ENCODE measurements around the gene BEST1. TPM values are rescaled to one million over a fixed set of nuclear protein-coding genes. Genes with fewer than 3 reads are reported as not detected.

Gene BEST1
- total RNA-seq, 1 donor from 2014 or later = not detected

DNA sequence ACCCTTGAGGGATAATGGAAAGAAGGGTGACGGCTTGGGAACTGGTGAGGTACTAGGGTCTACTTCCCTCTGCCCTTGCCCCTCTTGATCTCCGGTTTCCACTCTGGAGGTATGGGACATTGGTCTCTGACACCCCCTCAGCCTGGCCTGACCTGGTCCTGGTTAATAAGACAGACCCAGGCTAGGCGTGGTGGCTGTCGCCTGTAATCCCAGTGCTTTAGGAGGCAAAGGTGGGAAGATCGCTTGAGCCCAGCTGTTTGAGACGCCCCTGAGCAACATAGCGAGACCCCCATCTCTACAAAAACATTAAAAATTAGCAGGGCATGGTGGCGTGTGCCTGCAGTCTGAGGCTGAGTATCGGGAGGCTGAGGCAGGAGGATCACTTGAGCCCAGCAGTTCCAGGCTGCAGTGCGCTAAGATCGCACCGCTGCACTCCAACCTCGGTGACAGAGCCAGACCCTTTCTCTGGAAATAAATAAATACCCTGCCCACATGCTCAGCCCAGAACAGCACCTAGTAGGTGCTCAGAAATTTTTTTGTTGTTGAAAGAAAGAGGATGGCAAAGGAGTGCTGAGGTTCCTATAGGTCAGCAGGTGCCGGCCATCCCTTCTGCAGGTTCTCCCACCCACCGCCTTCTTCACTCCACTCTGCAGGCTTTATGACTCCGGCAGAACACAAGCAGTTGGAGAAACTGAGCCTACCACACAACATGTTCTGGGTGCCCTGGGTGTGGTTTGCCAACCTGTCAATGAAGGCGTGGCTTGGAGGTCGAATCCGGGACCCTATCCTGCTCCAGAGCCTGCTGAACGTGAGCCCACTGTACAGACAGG, 6.3 kb downstream of the BEST1 start:
- no peak overlapping the region for H2AFZ ChIP-seq (replicated peaks)
- H3K36me3 ChIP-seq = no peaks in the 10 kb centered on the region
- H3K36me3 Mint-ChIP-seq = no peaks in the 10 kb centered on the region
- H3K9me3 ChIP-seq (ENCODE audit: low read depth) = no peaks in the 10 kb centered on the region
- H3K4me2 ChIP-seq = peak overlapping the region; percentile 86
- H3K4me1 ChIP-seq = peaks cover 6% of the 10 kb centered on the region
- DNase-seq (ENCODE audit: low spot score) = no peak
- H3K27ac Mint-ChIP-seq = peak overlapping the region; percentile 53
- H3K27me3 Mint-ChIP-seq (ENCODE audit: insufficient read depth, low read depth) = peaks cover 11% of the 10 kb centered on the region
- no peak overlapping the region for H3K9ac ChIP-seq
- no peak overlapping the region for H3K27ac ChIP-seq
- no peaks in the 10 kb centered on the region for H3K79me2 ChIP-seq (ENCODE audit: low read depth)
- TF ChIP-seq EZH2phosphoT487 (IDR thresholded peaks at IDR 0.05) (no peak), EZH2 (IDR thresholded peaks at IDR 0.05) (no peak)
- TF ChIP-seq, protein P1, sequence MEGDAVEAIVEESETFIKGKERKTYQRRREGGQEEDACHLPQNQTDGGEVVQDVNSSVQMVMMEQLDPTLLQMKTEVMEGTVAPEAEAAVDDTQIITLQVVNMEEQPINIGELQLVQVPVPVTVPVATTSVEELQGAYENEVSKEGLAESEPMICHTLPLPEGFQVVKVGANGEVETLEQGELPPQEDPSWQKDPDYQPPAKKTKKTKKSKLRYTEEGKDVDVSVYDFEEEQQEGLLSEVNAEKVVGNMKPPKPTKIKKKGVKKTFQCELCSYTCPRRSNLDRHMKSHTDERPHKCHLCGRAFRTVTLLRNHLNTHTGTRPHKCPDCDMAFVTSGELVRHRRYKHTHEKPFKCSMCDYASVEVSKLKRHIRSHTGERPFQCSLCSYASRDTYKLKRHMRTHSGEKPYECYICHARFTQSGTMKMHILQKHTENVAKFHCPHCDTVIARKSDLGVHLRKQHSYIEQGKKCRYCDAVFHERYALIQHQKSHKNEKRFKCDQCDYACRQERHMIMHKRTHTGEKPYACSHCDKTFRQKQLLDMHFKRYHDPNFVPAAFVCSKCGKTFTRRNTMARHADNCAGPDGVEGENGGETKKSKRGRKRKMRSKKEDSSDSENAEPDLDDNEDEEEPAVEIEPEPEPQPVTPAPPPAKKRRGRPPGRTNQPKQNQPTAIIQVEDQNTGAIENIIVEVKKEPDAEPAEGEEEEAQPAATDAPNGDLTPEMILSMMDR (IDR thresholded peaks at IDR 0.05) = no peak
- no peaks in the 10 kb centered on the region for H4K20me1 ChIP-seq (ENCODE audit: low read depth)
- H3K9me3 Mint-ChIP-seq = no peaks in the 10 kb centered on the region
- peak overlapping the region; percentile 77 for H3K4me3 Mint-ChIP-seq
- no peak overlapping the region for H3K4me3 ChIP-seq
- no peaks in the 10 kb centered on the region for H3K4me1 Mint-ChIP-seq
- H3K27me3 ChIP-seq = peaks cover 34% of the 10 kb centered on the region
- H3F3A ChIP-seq (ENCODE audit: low read depth) = peaks cover 15% of the 10 kb centered on the region

DNA sequence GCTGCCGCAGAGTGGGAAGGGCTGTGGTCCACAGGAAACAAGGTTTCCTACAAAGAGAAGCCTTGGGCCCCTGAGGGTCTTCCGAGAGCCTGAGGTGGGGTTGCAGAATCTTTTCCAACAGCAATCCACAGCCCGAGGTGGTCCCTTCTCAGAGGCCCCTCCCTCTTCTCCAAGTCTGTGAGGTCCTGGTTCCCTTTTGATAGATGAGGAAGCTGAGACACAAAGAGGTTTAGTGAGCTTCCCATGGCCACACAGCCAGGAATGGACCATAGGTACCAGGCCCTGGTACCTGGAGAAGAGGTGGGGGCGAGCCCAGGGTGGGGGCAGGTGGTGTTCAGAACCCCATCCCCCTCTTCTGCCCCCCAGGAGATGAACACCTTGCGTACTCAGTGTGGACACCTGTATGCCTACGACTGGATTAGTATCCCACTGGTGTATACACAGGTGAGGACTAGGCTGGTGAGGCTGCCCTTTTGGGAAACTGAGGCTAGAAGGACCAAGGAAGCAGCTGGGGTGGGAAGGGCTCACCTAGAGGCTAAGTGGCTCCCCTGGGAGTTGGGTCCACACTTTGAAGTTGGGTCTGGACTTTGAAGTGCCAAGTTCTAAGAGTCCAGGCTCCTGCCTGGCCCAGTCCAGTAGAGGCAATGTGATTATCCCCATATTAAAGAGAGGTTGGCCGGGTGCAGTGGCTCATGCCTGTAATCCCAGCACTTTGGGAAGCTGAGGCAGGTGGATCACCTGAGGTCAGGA, 7.0 kb downstream of the BEST1 start:
- Histone ChIP-seq H2AFZ (replicated peaks) (no peak overlapping the region), H3K9ac (no peak overlapping the region), H3K9me3 (ENCODE audit: low read depth) (no peaks in the 10 kb centered on the region), H3K27ac (no peak overlapping the region), H3K79me2 (ENCODE audit: low read depth) (no peaks in the 10 kb centered on the region), H3K27me3 (peaks cover 34% of the 10 kb centered on the region), H3K4me3 (no peak overlapping the region), H3K4me2 (no peak overlapping the region), H3F3A (ENCODE audit: low read depth) (peaks cover 15% of the 10 kb centered on the region), H3K36me3 (no peaks in the 10 kb centered on the region), H4K20me1 (ENCODE audit: low read depth) (no peaks in the 10 kb centered on the region), H3K4me1 (peaks cover 6% of the 10 kb centered on the region)
- no peak overlapping the region for H3K27ac Mint-ChIP-seq
- no peaks in the 10 kb centered on the region for H3K4me1 Mint-ChIP-seq
- no peaks in the 10 kb centered on the region for H3K36me3 Mint-ChIP-seq
- peaks cover 13% of the 10 kb centered on the region for H3K27me3 Mint-ChIP-seq (ENCODE audit: insufficient read depth, low read depth)
- TF ChIP-seq, protein P1 (IDR thresholded peaks at IDR 0.05) = no peak
- TF ChIP-seq EZH2phosphoT487 (IDR thresholded peaks at IDR 0.05) (no peak), EZH2 (IDR thresholded peaks at IDR 0.05) (no peak)
- H3K4me3 Mint-ChIP-seq = no peak overlapping the region
- no peak for DNase-seq (ENCODE audit: low spot score)
- H3K9me3 Mint-ChIP-seq = no peaks in the 10 kb centered on the region

DNA sequence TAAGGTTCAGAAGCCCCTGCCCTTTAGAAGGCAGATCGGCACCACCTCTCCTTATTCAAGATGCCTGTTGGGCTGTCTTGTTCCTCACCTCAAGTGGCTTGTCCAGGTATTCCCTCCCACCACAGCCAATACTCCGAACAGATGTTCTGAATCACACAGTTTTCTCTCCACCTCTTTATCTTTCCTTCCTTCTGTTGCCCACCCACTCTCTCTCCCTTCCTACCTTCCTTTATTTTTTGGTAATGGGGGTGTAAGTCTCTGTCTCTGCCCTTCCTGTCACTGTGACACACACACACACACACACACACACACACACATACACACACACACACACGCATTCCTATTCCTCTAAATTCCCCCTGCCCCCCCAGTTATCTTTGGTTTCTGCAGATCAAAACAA, 8.4 kb downstream of the BEST1 start:
- peaks cover 6% of the 10 kb centered on the region for H3K4me1 ChIP-seq
- H3K4me1 Mint-ChIP-seq = no peaks in the 10 kb centered on the region
- peaks cover 32% of the 10 kb centered on the region for H3K27me3 ChIP-seq
- no peak overlapping the region for H3K4me2 ChIP-seq
- H3K27ac Mint-ChIP-seq = no peak overlapping the region
- no peak overlapping the region for H3K9ac ChIP-seq
- H3K79me2 ChIP-seq (ENCODE audit: low read depth) = no peaks in the 10 kb centered on the region
- peaks cover 3% of the 10 kb centered on the region for H4K20me1 ChIP-seq (ENCODE audit: low read depth)
- no peaks in the 10 kb centered on the region for H3K9me3 Mint-ChIP-seq
- no peak overlapping the region for H3K27ac ChIP-seq
- H3K4me3 Mint-ChIP-seq = no peak overlapping the region
- peaks cover 22% of the 10 kb centered on the region for H3F3A ChIP-seq (ENCODE audit: low read depth)
- DNase-seq (ENCODE audit: low spot score) = no peak
- no peak overlapping the region for H3K4me3 ChIP-seq
- peaks cover 10% of the 10 kb centered on the region for H3K36me3 Mint-ChIP-seq
- H3K9me3 ChIP-seq (ENCODE audit: low read depth) = no peaks in the 10 kb centered on the region
- TF ChIP-seq EZH2 (IDR thresholded peaks at IDR 0.05) (no peak), EZH2phosphoT487 (IDR thresholded peaks at IDR 0.05) (no peak)
- TF ChIP-seq, protein P1 (IDR thresholded peaks at IDR 0.05) = no peak
- peaks cover 17% of the 10 kb centered on the region for H3K27me3 Mint-ChIP-seq (ENCODE audit: insufficient read depth, low read depth)
- no peaks in the 10 kb centered on the region for H3K36me3 ChIP-seq
- H2AFZ ChIP-seq (replicated peaks) = no peak overlapping the region

Data from neural progenitor cell (in vitro differentiated cells).